Measurements from ENCODE around the gene SAP130.

- TF ChIP-seq MAX (IDR thresholded peaks at IDR 0.05) (no peak), CREB1 (IDR thresholded peaks at IDR 0.05) (no peak)
Observed at GRCh38 chr2:128038411-128038810, 10.6 kb upstream of the SAP130 start.

Data from H1 (cell line).